ENCODE results near the gene KCNIP1.
A peak's percentile ranks its signal among the peaks of the same experiment; 100 is the strongest.

Gene KCNIP1

DNA sequence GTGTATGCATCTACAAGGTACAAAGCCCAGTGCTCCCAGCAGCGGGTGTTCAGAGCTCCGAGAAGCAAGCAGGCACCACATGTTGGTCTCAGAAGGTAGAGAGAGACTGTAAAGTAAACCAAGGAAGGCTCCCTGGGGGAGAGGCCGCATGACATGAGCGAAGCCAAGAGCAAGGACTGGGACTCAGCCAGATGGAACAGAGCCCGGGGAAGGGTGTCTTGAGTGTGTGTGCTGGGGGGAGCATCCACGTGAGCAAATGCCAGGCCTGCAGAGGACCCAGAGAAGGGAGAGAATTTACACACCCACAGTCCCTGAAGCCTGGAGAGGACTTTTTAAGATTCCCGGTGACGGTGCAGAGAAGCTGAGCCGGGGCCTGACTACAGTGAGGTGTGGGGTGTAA is 15.2 kb upstream of the KCNIP1 start:
- ChIA-PET CTCF (interaction anchor here (0.6 kb wide), 1 partner anchor 114 kb away, joined by 3 read pairs; no protein-coding TSS in a partner anchor), POLR2A (no interaction called here)
- Histone ChIP-seq H3K4me1 (ENCODE audit: control insufficient read depth, insufficient read depth, low read length) (no peaks in the 10 kb centered on the region; the same call in 1 of the 2 replicates), H3K36me3 (ENCODE audit: control insufficient read depth in 2 of 2, insufficient read depth in 1 of 2, low read length in 2 of 2) (no peaks in the 10 kb centered on the region), H3K27ac (ENCODE audit: extremely low read depth, low read depth, low read length) (no peak overlapping the region), H3K9me3 (ENCODE audit: control insufficient read depth, insufficient read depth, low read depth, low read length) (no peaks in the 10 kb centered on the region), H3K4me3 (ENCODE audit: low read depth, low read length) (no peak overlapping the region)
- TF ChIP-seq ZNF423 (tag by site-specific recombination; IDR thresholded peaks at IDR 0.05), result no peak
- TF ChIP-seq IKZF3 (tag by site-specific recombination; IDR thresholded peaks at IDR 0.05), result no peak
- TF ChIP-seq ZSCAN30 (tag by site-specific recombination; IDR thresholded peaks at IDR 0.05), result no peak
- TF ChIP-seq TRIM28 (IDR thresholded peaks at IDR 0.05; ENCODE audit: borderline replicate concordance, low read length), result no peak
- no peak for TF ChIP-seq ZNF169 (tag by site-specific recombination; IDR thresholded peaks at IDR 0.05)
- TF ChIP-seq ZNF654 (tag by site-specific recombination; IDR thresholded peaks at IDR 0.05; ENCODE audit: low read depth), result no peak
- TF ChIP-seq, protein P1, sequence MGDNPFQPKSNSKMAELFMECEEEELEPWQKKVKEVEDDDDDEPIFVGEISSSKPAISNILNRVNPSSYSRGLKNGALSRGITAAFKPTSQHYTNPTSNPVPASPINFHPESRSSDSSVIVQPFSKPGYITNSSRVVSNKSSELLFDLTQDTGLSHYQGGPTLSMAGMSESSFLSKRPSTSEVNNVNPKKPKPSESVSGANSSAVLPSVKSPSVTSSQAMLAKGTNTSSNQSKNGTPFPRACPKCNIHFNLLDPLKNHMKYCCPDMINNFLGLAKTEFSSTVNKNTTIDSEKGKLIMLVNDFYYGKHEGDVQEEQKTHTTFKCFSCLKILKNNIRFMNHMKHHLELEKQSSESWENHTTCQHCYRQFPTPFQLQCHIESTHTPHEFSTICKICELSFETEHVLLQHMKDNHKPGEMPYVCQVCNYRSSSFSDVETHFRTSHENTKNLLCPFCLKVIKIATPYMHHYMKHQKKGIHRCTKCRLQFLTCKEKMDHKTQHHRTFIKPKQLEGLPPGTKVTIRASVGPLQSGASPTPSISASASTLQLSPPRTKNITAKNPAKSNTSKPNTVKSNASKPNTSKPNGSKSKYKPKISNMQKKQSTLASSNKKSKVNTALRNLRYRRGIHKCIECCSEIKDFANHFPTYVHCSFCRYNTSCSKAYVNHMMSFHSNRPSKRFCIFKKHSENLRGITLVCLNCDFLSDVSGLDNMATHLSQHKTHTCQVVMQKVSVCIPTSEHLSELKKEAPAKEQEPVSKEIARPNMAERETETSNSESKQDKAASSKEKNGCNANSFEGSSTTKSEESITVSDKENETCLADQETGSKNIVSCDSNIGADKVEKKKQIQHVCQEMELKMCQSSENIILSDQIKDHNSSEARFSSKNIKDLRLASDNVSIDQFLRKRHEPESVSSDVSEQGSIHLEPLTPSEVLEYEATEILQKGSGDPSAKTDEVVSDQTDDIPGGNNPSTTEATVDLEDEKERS (tag by site-specific recombination; IDR thresholded peaks at IDR 0.05), result no peak

DNA sequence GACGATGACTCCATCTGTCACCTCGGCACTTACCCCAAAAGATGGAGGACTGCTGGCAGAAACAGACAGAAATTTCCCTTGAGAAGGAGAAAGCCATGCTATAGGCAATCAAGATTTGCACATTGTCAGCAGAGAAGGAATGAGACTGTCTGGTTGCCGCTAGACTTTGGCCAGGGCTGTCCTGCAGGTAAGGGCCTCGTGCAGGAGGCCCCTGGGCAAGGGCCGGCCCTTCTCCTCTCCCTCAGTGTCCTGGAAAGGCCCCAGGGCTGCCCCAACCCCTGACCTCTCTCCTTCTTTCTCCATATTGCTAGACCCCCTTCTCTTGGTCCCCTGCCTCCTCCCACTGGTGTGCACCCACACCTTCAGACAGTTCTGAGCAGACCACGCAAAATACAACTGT is 14.6 kb upstream of the KCNIP1 start:
- no peak overlapping the region for H3K27ac ChIP-seq (ENCODE audit: extremely low read depth, low read depth, low read length)
- no peaks in the 10 kb centered on the region for H3K36me3 ChIP-seq (ENCODE audit: control insufficient read depth in 2 of 2, insufficient read depth in 1 of 2, low read length in 2 of 2)
- H3K4me1 ChIP-seq (ENCODE audit: control insufficient read depth, insufficient read depth, low read length), result no peaks in the 10 kb centered on the region; the same call in 1 of the 2 replicates
- H3K4me3 ChIP-seq (ENCODE audit: low read depth, low read length), result no peak overlapping the region
- ChIA-PET CTCF (interaction anchor here (0.6 kb wide), 1 partner anchor 23 kb away, joined by 3 read pairs; no protein-coding TSS in a partner anchor), POLR2A (no interaction called here)
- H3K9me3 ChIP-seq (ENCODE audit: control insufficient read depth, insufficient read depth, low read depth, low read length), result no peaks in the 10 kb centered on the region
- TF ChIP-seq ZNF140 (tag by site-specific recombination; IDR thresholded peaks at IDR 0.05) (no peak), ZNF426 (tag by site-specific recombination; IDR thresholded peaks at IDR 0.05) (no peak), ZNF138 (tag by site-specific recombination; IDR thresholded peaks at IDR 0.05; ENCODE audit: borderline replicate concordance) (no peak), WT1 (tag by site-specific recombination; IDR thresholded peaks at IDR 0.05) (no peak), ZSCAN16 (tag by site-specific recombination; IDR thresholded peaks at IDR 0.05) (no peak)
- TF ChIP-seq, protein P2, sequence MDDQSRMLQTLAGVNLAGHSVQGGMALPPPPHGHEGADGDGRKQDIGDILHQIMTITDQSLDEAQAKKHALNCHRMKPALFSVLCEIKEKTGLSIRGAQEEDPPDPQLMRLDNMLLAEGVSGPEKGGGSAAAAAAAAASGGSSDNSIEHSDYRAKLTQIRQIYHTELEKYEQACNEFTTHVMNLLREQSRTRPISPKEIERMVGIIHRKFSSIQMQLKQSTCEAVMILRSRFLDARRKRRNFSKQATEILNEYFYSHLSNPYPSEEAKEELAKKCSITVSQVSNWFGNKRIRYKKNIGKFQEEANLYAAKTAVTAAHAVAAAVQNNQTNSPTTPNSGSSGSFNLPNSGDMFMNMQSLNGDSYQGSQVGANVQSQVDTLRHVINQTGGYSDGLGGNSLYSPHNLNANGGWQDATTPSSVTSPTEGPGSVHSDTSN (CRISPR knock-in tag; IDR thresholded peaks at IDR 0.05), result no peak
- TF ChIP-seq, protein P3, sequence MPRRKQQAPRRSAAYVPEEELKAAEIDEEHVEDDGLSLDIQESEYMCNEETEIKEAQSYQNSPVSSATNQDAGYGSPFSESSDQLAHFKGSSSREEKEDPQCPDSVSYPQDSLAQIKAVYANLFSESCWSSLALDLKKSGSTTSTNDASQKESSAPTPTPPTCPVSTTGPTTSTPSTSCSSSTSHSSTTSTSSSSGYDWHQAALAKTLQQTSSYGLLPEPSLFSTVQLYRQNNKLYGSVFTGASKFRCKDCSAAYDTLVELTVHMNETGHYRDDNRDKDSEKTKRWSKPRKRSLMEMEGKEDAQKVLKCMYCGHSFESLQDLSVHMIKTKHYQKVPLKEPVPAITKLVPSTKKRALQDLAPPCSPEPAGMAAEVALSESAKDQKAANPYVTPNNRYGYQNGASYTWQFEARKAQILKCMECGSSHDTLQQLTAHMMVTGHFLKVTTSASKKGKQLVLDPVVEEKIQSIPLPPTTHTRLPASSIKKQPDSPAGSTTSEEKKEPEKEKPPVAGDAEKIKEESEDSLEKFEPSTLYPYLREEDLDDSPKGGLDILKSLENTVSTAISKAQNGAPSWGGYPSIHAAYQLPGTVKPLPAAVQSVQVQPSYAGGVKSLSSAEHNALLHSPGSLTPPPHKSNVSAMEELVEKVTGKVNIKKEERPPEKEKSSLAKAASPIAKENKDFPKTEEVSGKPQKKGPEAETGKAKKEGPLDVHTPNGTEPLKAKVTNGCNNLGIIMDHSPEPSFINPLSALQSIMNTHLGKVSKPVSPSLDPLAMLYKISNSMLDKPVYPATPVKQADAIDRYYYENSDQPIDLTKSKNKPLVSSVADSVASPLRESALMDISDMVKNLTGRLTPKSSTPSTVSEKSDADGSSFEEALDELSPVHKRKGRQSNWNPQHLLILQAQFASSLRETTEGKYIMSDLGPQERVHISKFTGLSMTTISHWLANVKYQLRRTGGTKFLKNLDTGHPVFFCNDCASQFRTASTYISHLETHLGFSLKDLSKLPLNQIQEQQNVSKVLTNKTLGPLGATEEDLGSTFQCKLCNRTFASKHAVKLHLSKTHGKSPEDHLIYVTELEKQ (tag by site-specific recombination; IDR thresholded peaks at IDR 0.05; ENCODE audit: borderline replicate concordance), result no peak

DNA sequence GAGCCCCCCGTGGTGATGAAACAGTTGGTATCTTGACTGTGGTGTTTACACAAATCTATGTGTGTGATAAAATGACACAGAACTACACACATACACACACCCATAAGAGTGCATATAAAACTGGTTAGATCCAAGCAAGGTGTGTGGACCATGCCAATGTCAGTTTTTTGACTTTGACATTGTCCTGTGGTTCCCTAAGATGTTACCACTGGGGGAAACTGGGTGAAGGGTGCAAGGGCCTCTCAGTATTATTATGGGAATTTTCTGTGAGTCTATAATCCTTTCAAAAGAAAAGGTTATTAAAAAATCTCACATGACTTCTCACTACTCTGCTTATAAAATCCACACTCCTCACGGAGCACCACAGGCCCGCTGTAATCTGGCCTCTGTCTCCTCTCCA is 13.4 kb upstream of the KCNIP1 start:
- Histone ChIP-seq H3K36me3 (ENCODE audit: control insufficient read depth in 2 of 2, insufficient read depth in 1 of 2, low read length in 2 of 2) (no peaks in the 10 kb centered on the region), H3K4me1 (ENCODE audit: control insufficient read depth, insufficient read depth, low read length) (no peaks in the 10 kb centered on the region), H3K27ac (ENCODE audit: extremely low read depth, low read depth, low read length) (no peak overlapping the region), H3K9me3 (ENCODE audit: control insufficient read depth, insufficient read depth, low read depth, low read length) (no peaks in the 10 kb centered on the region), H3K4me3 (ENCODE audit: low read depth, low read length) (no peak overlapping the region)
- TF ChIP-seq ZNF529 (tag by site-specific recombination; IDR thresholded peaks at IDR 0.05; ENCODE audit: insufficient replicate concordance) (peak; percentile 94), ZNF138 (tag by site-specific recombination; IDR thresholded peaks at IDR 0.05; ENCODE audit: borderline replicate concordance) (no peak)
- CTCF ChIA-PET, result no interaction called here
- POLR2A ChIA-PET, result no interaction called here

All from HEK293 (cell line).